ENCODE data around the gene CPLX1.
A peak's percentile ranks its signal among the peaks of the same experiment; 100 is the strongest.
"Not testable (repeated sequence)": the region's sequence is repeated elsewhere in the genome, so short reads cannot be mapped to it uniquely, and the experiment has no call there.

Gene CPLX1

DNA sequence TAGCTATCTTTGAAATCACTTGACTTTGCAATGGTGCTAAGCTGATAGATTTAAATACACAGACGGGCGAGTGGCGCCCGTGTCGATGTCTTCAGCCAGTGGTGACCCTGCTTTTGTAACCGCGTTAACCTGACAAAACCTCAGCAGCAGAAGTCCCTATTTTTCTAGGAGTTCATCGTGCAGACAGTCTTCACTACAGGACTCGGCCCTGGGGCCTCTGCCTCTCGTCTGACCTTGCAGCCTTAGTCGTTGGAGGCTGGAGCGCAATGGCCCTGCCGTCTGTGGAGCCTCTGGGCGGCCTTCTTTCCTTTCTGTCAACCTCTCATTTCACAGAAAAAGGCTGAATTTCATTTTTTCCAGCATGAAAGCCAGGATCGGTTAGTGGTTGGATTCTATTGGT is 57.9 kb downstream of the CPLX1 start:
- Histone ChIP-seq H3K27ac (no peak overlapping the region), H3K4me3 (no peak overlapping the region)

DNA sequence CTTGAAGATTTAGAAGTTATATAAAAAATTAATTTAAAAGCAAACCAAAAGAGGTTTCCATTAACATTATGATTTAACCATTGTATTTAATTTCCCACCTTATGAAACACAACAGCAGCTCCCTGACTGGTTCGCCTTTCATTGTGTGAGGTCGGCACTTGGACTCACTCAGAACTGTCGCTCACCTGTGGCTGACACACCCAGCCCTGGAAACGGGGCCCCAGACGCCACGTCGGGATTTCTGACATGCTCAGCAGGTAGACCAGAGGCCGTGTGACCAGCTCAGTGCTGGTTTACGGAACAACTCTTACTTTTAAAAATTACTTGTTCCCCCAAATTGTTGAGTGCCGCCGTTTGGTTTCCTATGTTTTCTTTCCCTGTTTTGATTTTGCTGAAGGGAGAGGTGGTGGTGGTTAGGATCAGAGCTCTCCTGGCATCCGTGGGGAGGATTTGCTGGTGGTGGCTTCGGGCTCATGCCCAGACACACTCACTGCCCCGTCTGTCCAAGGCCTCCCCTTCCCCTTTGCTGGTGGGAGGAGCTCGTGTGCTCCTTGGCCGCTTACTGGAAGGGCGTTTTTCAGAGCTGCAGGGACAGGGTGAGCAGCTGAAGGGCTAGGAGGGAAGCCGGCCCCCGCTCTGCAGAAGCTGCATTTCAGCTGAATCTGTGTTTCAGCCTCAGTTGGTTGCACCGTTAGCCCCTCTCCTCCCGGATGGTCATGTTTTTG is 59.2 kb downstream of the CPLX1 start:
- Histone ChIP-seq H3K27ac (no peak overlapping the region), H3K4me3 (no peak overlapping the region)

DNA sequence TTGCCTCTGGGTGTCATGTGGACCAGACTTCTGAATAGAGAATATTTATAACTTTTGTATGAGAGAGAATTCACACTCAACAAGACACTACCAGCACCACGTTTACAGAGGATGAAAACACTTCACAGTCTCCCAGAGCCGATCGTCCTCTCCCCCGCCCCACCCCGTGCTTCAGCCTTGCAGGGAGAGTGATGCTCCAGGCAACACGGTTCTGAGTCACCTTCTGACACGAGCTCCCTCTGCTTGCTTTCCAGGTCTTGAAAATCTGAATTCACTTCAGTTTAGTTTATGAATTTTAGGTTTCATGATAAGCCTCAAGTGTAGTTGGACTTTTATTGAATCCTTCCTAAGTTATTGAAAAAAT is 59.8 kb downstream of the CPLX1 start:
- Histone ChIP-seq H3K4me3 (no peak overlapping the region), H3K27ac (peak overlapping the region in 1 of 21 experiments; percentile 25)

DNA sequence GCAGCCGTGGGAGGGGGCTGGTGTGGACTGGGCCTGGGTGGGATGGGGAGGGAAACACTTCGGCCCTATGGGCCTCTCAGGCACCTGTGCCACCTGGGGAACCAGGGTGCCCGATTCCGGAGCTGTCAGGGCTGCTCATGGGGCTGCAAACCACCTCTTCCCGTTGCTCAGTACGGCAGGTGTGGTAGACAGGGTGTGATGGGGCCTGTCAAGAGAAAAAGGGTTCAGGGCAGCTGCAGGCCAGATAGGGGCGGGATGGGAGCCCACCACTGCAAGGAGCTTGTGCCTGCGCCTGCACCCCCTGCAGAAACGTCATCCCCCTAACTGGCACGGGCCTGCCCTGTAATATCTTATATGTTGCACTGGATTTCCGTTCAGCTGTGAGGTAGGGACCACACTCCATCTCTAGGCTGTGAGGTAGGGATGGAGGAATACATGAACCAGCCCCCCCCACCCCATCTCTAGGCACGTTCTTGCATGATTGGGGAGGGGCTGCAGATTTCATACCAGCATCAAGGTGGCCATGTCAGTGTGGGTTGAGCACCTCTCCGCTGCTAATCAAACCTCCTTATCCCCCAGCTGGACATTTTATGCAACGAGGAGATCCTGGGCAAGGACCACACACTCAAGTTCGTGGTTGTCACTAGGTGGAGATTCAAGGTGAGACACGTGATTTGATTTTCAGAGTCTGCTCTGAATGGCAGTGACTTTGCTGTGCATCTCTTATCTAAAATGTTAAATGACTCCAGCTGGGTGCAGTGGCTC is 61.3 kb downstream of the CPLX1 start:
- Histone ChIP-seq H3K4me3 (no peak overlapping the region), H3K27ac (no peak overlapping the region)

DNA sequence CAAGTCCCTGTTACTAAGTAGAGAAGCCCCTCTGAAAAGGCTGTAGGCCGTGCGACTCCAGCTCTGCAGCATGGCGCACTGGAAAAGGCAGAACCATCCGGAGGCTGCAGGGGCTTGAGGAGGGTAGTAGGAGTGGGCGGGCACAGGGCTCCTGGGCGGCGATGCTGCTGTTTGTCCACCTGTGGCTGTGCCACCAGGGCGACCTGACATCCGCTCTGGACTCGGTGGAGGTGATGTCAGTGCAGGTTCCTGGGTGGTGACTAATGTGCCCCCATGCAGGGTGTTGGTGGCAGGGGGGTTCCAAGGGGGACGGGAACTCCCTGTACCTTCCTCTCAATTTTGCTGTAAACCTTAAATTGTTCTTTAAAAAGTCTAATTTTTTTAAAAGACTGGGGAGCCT is 62.0 kb downstream of the CPLX1 start:
- Histone ChIP-seq H3K27ac (no peak overlapping the region), H3K4me3 (no peak overlapping the region)

DNA sequence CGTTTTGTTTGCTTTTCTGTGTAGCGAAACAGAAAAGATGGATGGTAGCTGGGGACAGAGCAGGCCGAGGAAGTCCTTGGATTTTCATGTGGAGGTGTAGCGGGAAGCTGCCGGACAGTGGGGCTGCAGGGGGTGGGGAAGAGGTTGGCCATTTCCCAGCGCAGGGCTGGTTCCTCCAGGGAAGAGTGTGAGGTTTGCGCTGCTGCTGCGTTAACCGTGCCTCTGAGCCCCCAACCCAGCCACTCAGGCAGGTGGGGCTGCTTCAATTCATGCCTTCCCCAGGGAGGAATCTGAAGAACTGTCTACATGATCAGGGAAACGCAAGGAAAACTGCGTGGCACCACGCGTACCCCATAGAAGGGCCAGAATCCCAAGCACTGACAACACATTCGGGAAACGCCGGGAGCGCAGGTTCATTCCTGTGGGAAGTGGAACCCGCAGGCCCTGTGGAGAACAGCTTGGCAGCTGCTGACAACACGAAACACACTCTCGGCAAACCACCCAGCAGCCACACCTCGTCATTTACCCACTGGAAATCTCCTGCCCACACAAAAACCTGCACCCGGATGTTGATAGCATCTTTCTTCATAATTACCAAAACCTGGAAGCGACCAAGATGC is 62.6 kb downstream of the CPLX1 start:
- Histone ChIP-seq H3K27ac (no peak overlapping the region), H3K4me3 (no peak overlapping the region)

DNA sequence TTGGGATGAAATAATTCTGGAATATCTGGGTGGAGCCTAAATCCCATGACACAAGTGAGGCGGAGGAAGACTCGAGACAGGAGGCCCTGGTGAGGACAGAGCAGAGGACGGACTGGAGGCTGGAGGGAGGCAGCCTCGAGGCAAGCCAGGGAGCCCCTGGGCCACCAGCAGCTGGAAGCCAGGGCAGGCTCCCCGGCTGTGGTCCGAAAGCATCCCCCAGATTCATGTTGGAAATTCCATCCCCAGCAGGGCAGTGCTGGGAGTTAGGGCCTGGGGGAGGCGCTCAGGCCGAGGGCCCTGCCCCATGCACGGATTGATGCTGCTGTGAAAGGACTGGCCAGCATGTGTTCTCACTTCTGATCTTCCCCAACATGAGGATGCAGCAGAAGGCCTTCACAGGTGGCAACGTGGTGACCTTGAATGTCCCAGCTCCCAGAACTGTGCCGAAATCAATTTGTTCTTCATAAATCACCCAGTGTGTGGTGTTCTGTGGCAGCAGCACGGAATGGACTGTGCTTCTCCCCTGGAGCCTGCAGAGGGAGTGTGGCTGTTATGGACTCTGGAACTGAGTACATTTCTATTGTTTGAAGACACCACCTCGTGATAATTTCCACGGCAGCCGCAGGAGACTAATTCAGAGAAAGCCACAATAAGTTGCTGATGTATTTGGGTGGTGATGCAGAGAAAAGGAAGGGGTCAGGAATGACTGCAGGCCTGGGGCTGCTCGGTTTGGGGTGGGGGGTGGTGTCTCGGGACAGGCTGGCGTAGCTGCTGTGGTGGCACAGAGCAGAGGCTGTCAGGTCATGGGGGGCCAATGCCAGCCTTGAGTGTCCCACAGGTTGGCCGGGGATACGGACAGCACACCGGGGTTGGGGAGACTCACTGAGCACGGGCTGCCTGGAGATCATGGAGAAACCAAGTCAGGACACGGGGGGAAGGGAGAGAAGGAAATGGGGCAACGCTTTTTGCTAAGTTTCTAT is 63.4 kb downstream of the CPLX1 start:
- H3K4me3 ChIP-seq: no peak overlapping the region
- H3K27ac ChIP-seq: no peak overlapping the region

DNA sequence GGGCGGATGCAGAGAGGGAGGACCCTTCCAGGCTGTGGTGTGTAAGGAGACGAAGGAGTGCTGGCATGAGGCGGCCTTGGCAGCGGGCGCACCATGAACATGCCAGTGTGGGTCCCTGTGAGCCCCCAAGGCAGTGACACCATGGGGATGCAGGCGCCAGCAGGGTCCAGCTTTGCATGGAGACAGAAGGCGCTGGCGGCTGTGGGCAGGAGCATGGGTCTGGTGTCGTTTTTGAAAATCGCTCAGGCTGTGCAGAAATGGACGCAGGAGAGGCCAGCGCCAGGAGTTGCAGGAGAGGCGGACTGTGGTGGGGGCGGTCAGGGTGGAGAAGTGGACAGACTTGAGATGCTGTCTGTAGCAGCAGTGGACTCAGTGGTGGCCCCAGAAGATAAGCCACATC is 64.2 kb downstream of the CPLX1 start:
- no peak overlapping the region for H3K27ac ChIP-seq

DNA sequence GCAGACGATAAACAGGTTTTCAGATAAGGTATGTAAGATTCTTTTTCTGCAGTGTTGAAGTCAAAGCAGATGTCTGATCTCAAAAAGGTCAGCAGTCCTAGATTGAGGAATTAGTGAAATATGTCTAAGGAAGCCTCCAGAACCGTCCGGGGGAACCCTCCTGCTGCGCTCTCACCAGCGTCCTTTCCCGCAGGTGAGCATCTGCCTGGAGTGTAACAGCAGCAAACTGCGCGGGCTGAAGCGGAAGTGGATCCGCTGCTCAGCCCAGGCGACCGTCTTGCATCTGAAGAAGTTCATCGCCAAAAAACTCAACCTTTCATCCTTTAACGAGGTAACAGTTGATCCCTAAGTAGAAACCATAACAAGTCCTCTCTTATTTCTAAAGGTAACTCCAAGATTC is 64.8 kb downstream of the CPLX1 start:
- Histone ChIP-seq H3K27ac (no peak overlapping the region), H3K4me3 (no peak overlapping the region)

More for the DNA sequence above, 64.2 kb downstream of the CPLX1 start:
- H3K4me3 ChIP-seq: no peak overlapping the region

DNA sequence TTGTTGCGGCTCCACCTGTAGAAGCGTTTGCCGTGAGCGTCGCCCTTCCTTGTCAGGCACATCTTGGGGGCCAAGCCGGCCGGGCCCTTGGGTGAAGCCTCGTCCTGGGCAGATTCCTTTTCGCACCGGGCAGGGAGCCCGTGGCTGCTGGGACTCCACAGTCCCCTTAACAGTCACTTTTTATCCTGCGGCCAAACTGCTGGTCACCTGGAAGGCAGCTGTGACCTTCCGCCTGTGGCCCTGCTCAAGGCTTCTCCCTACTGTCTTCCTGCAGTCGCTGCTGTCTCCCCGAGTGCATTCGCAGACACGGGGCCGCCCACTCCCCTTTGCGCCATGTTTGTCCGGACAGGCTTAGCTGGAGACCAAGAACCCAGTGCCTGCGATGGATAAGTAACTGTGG is 65.3 kb downstream of the CPLX1 start:
- H3K27ac ChIP-seq: no peak overlapping the region
- H3K4me3 ChIP-seq: no peak overlapping the region

DNA sequence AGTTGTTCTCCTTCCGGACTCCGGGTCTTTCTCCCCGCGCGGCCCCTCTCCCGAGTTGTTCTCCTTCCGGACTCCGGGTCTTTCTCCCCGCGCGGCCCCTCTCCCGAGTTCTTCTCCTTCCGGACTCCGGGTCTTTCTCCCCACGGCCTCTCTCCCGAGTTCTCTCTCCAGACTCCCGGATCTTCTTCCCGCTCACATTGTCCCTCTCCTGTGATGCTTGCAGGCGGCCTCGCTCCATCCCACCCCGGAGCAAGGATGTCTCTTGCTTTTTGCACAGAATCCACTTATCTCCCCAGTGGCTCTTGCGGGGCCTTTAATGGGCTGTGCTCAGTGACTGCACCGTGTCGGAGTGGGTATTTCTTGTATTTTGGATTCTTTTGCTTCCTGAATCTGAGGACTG is 66.1 kb downstream of the CPLX1 start:
- not testable (repeated sequence) for H3K4me3 ChIP-seq, H3K27ac ChIP-seq

DNA sequence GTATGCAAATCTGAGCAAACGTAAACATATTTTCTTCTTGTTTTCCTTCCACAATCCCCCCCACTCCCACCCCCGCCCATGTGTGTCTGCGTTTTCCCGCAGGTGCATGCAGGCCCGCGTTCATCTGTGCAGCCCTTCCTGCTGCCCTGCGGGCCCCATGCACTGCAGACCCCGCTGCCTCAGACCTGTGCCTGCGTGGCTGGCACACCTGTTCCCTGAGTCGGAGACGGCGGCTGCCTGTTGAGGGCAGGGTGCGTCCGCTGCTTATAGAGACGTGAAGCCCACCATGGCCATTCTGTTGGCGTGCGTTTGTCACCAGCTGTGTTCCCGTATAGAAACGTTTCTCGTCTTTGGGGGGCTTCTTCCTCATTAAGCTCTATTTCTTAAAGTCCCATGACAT is 68.8 kb downstream of the CPLX1 start:
- Histone ChIP-seq H3K27ac (no peak overlapping the region), H3K4me3 (no peak overlapping the region)

DNA sequence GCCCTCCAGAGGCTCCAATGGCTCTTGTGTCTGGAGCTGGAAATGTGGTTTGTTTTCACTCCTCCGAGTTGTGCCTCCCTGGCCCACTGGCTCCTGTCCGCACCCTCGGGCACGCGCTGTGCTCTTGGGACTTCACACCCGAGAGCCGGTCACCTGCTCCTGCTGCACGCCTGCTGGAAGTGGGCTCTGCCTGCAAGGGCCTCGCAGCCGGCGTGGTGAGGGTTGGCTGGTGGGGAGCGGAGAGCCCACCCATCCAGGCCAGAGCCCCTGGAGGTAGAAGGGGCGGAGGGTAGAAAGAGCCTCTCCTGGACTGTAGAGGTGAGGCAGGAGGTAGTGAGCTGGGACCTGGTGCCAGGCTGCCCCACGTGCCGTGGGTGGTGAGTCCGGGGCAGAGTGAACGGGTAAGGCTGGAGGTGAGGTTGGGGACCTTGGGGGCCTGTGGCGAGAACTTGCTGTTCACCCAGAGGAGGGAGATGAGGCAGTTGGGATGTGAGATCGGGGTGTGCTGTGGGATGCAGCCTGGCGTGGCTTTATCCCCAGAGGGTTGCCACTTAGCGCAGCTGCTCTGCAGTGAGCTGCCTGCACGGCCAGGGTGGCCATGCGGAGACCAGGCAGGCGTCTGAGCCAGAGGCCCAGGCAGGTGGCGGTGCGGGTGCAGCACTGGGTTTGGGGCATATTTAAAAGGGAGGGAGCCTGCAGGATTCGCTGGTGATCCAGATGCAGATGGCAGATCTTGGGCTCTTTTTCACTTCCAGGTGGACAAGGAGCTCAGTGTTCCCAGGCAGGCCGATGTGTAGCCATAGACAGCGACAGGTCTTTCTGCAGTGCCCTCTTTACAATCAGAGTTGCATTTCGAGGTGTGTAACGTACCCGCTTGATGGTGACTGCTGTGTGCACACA is 71.5 kb downstream of the CPLX1 start:
- Histone ChIP-seq H3K4me3 (no peak overlapping the region), H3K27ac (no peak overlapping the region)

DNA sequence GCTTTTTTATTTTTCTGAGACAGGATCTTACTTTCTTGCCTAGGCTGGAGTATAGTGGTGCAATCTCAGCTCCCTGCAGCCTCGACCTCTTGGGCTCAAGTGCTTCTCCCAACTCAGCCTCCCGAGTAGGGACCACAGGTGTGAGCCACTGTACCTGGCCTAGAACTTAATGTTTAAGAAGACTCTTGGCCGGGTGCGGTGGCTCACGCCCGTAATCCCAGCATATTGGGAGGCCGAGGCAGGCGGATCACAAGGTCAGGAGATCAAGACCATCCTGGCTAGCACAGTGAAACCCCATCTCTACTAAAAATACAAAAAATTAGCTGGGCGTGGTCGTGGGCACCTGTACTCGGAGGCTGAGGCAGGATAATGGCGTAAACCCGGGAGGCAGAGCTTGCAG is 72.7 kb downstream of the CPLX1 start:
- H3K27ac ChIP-seq, H3K4me3 ChIP-seq: not testable (repeated sequence)

DNA sequence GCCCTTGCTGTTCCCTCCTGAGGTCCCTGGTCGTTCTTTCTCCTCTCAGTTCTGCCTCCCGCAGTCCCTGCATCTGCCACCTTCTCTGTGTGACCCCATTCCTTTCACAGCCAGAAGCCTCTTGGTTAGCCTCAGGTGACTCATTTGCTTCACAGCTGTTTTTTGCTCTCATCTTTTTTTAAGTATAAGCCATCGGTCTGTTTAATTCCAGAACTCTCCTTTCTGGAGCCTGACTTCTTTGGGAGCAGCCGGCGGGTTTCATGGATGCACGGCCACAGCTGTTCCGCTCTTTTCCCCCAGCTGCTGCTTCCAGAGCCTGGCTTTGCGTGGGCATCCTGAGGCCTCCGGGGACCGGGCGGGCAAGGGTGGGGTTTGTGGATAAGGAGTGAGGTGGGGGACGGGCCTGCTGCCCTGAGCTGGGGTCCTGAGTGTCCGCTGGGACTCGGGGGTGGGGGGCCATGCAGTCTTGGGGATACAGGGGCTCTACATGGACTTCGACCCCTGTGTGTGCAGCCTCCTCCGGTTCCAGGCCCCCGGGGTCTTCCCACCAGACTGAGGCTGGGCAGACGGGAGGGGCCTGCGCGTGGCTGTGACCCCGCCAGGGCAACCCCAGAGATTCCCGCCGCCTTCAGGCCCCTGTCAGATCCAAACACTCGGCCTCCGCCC is 73.6 kb downstream of the CPLX1 start:
- H3K4me3 ChIP-seq: no peak overlapping the region
- H3K27ac ChIP-seq: no peak overlapping the region

DNA sequence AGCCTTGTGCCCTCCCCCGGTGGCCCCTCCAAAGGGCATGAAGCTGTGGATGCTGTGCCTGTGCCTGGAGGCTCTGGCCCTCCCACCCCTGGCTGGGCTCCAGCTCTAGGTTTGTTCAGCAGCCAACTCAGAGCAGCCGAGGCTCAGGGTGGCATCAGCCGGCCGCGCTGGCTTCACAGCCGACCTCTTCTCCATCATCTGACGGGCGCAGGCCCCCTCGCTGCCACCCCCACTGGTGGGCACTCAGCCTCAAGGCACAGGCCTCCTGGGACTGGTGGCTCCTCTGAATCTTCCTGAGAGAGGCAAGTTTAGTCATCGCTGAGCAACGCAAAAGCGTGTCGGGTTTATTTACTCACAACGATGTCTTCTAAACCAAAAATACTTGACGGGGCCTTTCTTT is 74.3 kb downstream of the CPLX1 start:
- H3K27ac ChIP-seq: no peak overlapping the region
- H3K4me3 ChIP-seq: no peak overlapping the region

DNA sequence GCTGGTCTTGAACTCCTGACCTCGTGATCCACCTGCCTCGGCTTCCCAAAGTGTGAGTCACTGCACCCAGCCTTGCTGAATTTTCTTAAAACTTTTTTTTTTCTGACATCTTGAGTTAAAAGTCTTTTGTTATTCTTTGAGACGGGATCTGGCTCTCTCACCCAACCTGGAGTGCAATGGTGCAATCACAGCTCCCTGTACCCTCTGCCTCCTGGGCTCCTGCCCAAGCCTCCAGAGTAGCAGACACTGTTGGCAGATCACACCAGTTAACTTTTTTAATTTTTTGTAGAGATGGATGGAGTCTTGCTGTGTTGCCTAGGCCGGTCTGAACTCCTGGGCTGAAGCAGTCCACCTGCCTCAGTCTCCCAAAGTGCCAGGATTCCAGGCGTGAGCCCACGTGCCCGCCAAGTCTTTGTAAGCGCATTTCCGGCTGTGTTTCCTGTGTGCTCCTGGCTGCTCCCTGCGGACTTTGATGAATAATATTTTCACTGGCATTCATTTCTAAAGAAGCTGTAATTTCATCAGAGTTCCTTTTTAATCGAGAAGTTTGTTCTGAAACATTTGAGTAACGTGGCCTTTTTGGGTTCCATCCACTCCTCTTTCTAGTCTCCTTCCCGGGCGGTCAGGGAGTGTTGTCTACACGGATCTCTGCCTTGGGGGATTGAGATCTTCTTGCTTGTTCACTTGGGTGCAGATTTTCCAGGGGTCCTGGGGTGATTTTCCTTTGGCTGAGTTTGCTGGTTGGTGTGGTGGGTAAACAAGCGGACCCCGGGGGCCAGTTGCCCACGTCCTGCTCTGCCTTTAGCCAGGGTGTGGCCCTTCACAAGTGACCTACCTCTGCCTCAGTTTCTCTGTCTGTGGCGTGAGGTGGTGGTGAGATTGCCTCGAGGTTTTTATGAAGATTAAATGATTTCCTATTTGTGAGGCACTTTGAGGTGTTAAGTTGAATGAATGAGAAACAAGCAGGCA is 75.9 kb downstream of the CPLX1 start:
- H3K27ac ChIP-seq: peak overlapping the region in 1 of 21 experiments; percentile 54
- H3K4me3 ChIP-seq: no peak overlapping the region

Data from skin epidermis (tissue), 12 donors.